Tibial nerve (tissue), 4 donors: Measurements from ENCODE around the gene TMEM106B.
"Not testable (repeated sequence)": the region's sequence is repeated elsewhere in the genome, so short reads cannot be mapped to it uniquely, and the experiment has no call there.

ENCODE experiments used
- EP300 ChIP-seq, 2 donors: sonication (generic); formaldehyde crosslinking; IDR thresholded peaks; one replicate each; pipeline ENCODE4 v1.6.1; 2017; ENCODE audit warnings: antibody characterized with exemption in 2 of 2, mild to moderate bottlenecking in 1 of 2
- POLR2A ChIP-seq, 2 donors: fragments of 450-650 bp; IDR thresholded peaks; one replicate each; pipeline ENCODE4 v1.6.1; 2017; ENCODE audit warnings: antibody characterized with exemption in 2 of 2, mild to moderate bottlenecking in 2 of 2, moderate library complexity in 2 of 2
- TF ChIP-seq, protein P1 (sequence below), 5 experiments: fragments of 200-600 bp in 3 of 5; fragments of 450-650 bp in 2 of 5; sonication (generic) in 3 of 5; IDR thresholded peaks; one replicate each; pipeline ENCODE4 v1.5.1; 2016 to 2019; ENCODE audit warnings: antibody characterized with exemption in 5 of 5, mild to moderate bottlenecking in 3 of 5, moderate library complexity in 2 of 5

DNA sequence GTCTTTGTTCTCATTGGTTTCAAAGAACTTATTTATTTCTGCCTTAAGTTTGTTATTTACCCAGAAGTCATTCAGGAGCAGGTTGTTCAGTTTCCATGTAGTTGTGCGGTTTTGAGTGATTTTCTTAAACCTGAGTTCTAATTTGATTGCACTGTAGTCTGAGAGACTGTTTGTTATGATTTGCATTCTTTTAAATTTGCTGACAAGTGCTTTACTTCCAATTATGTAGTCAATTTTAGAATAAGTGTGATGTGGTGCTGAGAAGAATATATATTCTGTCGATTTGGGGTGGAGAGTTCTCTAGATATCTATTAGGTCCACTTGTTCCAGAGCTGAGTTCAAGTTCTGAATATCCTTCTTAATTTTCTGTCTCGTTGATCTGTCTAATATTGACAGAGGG, 43.0 kb upstream of the TMEM106B start:
- TF ChIP-seq, protein P1, sequence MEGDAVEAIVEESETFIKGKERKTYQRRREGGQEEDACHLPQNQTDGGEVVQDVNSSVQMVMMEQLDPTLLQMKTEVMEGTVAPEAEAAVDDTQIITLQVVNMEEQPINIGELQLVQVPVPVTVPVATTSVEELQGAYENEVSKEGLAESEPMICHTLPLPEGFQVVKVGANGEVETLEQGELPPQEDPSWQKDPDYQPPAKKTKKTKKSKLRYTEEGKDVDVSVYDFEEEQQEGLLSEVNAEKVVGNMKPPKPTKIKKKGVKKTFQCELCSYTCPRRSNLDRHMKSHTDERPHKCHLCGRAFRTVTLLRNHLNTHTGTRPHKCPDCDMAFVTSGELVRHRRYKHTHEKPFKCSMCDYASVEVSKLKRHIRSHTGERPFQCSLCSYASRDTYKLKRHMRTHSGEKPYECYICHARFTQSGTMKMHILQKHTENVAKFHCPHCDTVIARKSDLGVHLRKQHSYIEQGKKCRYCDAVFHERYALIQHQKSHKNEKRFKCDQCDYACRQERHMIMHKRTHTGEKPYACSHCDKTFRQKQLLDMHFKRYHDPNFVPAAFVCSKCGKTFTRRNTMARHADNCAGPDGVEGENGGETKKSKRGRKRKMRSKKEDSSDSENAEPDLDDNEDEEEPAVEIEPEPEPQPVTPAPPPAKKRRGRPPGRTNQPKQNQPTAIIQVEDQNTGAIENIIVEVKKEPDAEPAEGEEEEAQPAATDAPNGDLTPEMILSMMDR (IDR thresholded peaks at IDR 0.05) = not testable (repeated sequence)
- TF ChIP-seq POLR2A, EP300 (IDR thresholded peaks at IDR 0.05): not testable (repeated sequence)
